HepG2 (cell line): ENCODE measurements around the gene TXNRD3. TPM values are rescaled to one million over a fixed set of nuclear protein-coding genes. Genes with fewer than 3 reads are reported as not detected.

ENCODE experiments used
- ATAC-seq: fragments of 200-7000 bp; cut with Tn5 transposase; 3 replicates; pipeline ENCODE4 v1.9.1; 2020; ENCODE audit warnings: mild to moderate bottlenecking, moderate library complexity
- BruUV-seq: library from RNA; stranded (reverse); fragments of 400-500 nt; replicated peaks from 2 replicates; lab custom pipeline; 2021; lab: Mats Ljungman, UMichigan
- CTCF ChIA-PET: fragments of 300-600 bp; formaldehyde crosslinking; extraction: SDS; loops from one replicate; lab custom pipeline; 2021; ENCODE audit warnings: low total read pairs, inconsistent platforms, low intra/inter-chr PET ratio; lab: Yijun Ruan, JAX
- POLR2A ChIA-PET: fragments of 350-600 bp; sonication (Branson Sonifier 250); formaldehyde crosslinking; loops from one replicate; lab custom pipeline; 2020; ENCODE audit warnings: antibody characterized with exemption, inconsistent platforms; lab: Yijun Ruan, JAX
- DNase-seq: peaks from one replicate; pipeline ENCODE4 v3.0.0-alpha.2; 2015; ENCODE audit warnings: low spot score
- FAIRE-seq: peaks from 3 replicates; lab custom pipeline; 2011; peaks lifted over from hg19 to GRCh38; lab: Jason Lieb, UNC
- H2AFZ ChIP-seq: one replicate; pipeline ENCODE4 v1.6.1; 2011; ENCODE audit warnings: low read length, inconsistent platforms
- H3K27ac ChIP-seq: fragments of 300-600 bp; 3 replicates; pipeline ENCODE4 v1.8.0; 2011; ENCODE audit warnings: mixed run types, mild to moderate bottlenecking, mixed read lengths, low read length, inconsistent platforms; ENCODE audit not compliant: insufficient read depth; ENCODE audit errors: extremely low read length
- H3K27me3 ChIP-seq, 2 experiments: fragments of 200-600 bp in 1 of 2; 2 replicates in 1 of 2; 3 replicates in 1 of 2; pipeline versions ENCODE4 v1.6.0 to v1.8.0; 2011; ENCODE audit warnings: low read length in 2 of 2, mild to moderate bottlenecking in 2 of 2, moderate library complexity in 2 of 2, inconsistent platforms in 1 of 2; ENCODE audit not compliant: insufficient read depth in 2 of 2, control insufficient read depth in 1 of 2
- H3K36me3 ChIP-seq, 2 experiments: fragments of 200-600 bp in 1 of 2; replicated peaks in 1 of 2; 2 replicates in 1 of 2; 3 replicates in 1 of 2; pipeline versions ENCODE4 v1.5.1 to v1.8.0; 2011; ENCODE audit warnings: low read length in 2 of 2, inconsistent platforms in 1 of 2; ENCODE audit not compliant: insufficient read depth in 2 of 2, control insufficient read depth in 1 of 2
- H3K4me1 ChIP-seq: 2 replicates; pipeline ENCODE4 v1.5.1; 2012; ENCODE audit warnings: low read length, inconsistent platforms; ENCODE audit not compliant: insufficient read depth
- H3K4me2 ChIP-seq: 2 replicates; pipeline ENCODE4 v1.6.0; 2011; ENCODE audit warnings: low read depth, low read length, inconsistent platforms
- H3K4me3 ChIP-seq, 3 experiments: fragments of 200-600 bp in 1 of 3; sonication (generic), shearing (Covaris generic) in 1 of 3; replicated peaks in 1 of 3; 2 replicates each; pipeline ENCODE4 v1.5.1; 2011 to 2016; ENCODE audit warnings: low read length in 3 of 3, inconsistent platforms in 2 of 3, low read depth in 2 of 3, mild to moderate bottlenecking in 2 of 3, control low read depth in 1 of 3, mixed read lengths in 1 of 3; ENCODE audit not compliant: insufficient read depth in 1 of 3
- H3K79me2 ChIP-seq: one replicate; pipeline ENCODE4 v1.6.1; 2011; ENCODE audit warnings: low read length, inconsistent platforms; ENCODE audit not compliant: insufficient read depth
- H3K9ac ChIP-seq: 2 replicates; pipeline ENCODE4 v1.6.0; 2011; ENCODE audit warnings: mild to moderate bottlenecking, low read depth, low read length, inconsistent platforms; ENCODE audit not compliant: insufficient read depth
- H3K9me3 ChIP-seq: 2 replicates; pipeline ENCODE4 v1.5.1; 2012; ENCODE audit warnings: mild to moderate bottlenecking, low read length
- H4K20me1 ChIP-seq: 2 replicates; pipeline ENCODE4 v1.6.0; 2011; ENCODE audit warnings: inconsistent platforms, mild to moderate bottlenecking, low read length, moderate library complexity; ENCODE audit not compliant: insufficient read depth
- CC2D1A ChIP-seq: sonication (generic); formaldehyde crosslinking; IDR thresholded peaks from 2 replicates; pipeline ENCODE4 v1.8.1; 2023; ENCODE audit warnings: mild to moderate bottlenecking, missing genetic modification reagents
- CCAR2 ChIP-seq: fragments of 200-400 bp; formaldehyde crosslinking; optimal IDR thresholded peaks from 2 replicates; pipeline ENCODE3; 2018; ENCODE audit warnings: low read depth, mild to moderate bottlenecking, low read length, moderate library complexity
- GATAD1 ChIP-seq: IDR thresholded peaks from 2 replicates; pipeline ENCODE4 v1.6.1; 2016; ENCODE audit warnings: missing genetic modification reagents, missing compliant biosample characterization
- MTA3 ChIP-seq: sonication (generic); formaldehyde crosslinking; IDR thresholded peaks from 2 replicates; pipeline ENCODE4 v1.4.0; 2020; ENCODE audit warnings: missing genetic modification reagents
- NR2C2 ChIP-seq: sonication (generic); formaldehyde crosslinking; IDR thresholded peaks from 2 replicates; pipeline ENCODE4 v1.4.0; 2020; ENCODE audit warnings: missing genetic modification reagents, mild to moderate bottlenecking, moderate library complexity, borderline replicate concordance
- STAG1 ChIP-seq: sonication (generic); formaldehyde crosslinking; IDR thresholded peaks from 2 replicates; pipeline ENCODE4 v1.4.0; 2020; ENCODE audit warnings: missing genetic modification reagents
- TBP ChIP-seq: sonication (generic); formaldehyde crosslinking; IDR thresholded peaks from 2 replicates; pipeline ENCODE4 v1.5.0; 2020; ENCODE audit warnings: missing genetic modification reagents
- ZBTB21 ChIP-seq: sonication (generic); formaldehyde crosslinking; IDR thresholded peaks from 2 replicates; pipeline ENCODE4 v1.4.0; 2020; ENCODE audit warnings: missing genetic modification reagents
- ZFP41 ChIP-seq: sonication (generic); formaldehyde crosslinking; IDR thresholded peaks from 2 replicates; pipeline ENCODE4 v1.4.0; 2020; ENCODE audit warnings: mild to moderate bottlenecking, missing genetic modification reagents, borderline replicate concordance
- ZFP62 ChIP-seq: sonication (generic); formaldehyde crosslinking; IDR thresholded peaks from 2 replicates; pipeline ENCODE4 v1.4.0; 2020; ENCODE audit warnings: missing genetic modification reagents
- ZFY ChIP-seq: sonication (generic); formaldehyde crosslinking; IDR thresholded peaks from 2 replicates; pipeline ENCODE4 v1.4.0; 2020; ENCODE audit warnings: missing genetic modification reagents
- ZNF10 ChIP-seq: sonication (generic); formaldehyde crosslinking; IDR thresholded peaks from 2 replicates; pipeline ENCODE4 v1.4.0; 2020; ENCODE audit warnings: mild to moderate bottlenecking, low read depth, missing genetic modification reagents, borderline replicate concordance
- ZNF337 ChIP-seq: sonication (generic); formaldehyde crosslinking; IDR thresholded peaks from 2 replicates; pipeline ENCODE4 v1.5.1; 2020; ENCODE audit warnings: missing genetic modification reagents, low read depth, mild to moderate bottlenecking, borderline replicate concordance
- ZNF44 ChIP-seq: sonication (generic); formaldehyde crosslinking; IDR thresholded peaks from 2 replicates; pipeline ENCODE4 v1.5.1; 2020; ENCODE audit warnings: mild to moderate bottlenecking, missing genetic modification reagents
- ZNF674 ChIP-seq: sonication (generic); formaldehyde crosslinking; IDR thresholded peaks from 2 replicates; pipeline ENCODE4 v1.5.0; 2020; ENCODE audit warnings: low read depth, mild to moderate bottlenecking, missing genetic modification reagents
- WGBS: methylation state at CpG from one replicate; pipeline ENCODE4 v1.1.6; 2017; ENCODE audit warnings: low lambda C conversion rate; 5-methylcytosine and 5-hydroxymethylcytosine counted together
- in situ Hi-C: cut with HindIII; loops from 2 replicates; pipeline ENCODE4 v1.10.0; 2017; ENCODE audit warnings: low pct_unique_long_range_greater_than_20kb; ENCODE audit not compliant: extremely low pct_ligation_motif_present
- intact Hi-C: fragments of 100-400 bp; cut with micrococcal nuclease; formaldehyde crosslinking; loops from one replicate; pipeline ENCODE4 v1.10.0; 2022; ENCODE audit not compliant: unreplicated experiment
- polyA plus RNA-seq, 8 experiments: library from polyadenylated mRNA; depleted of rRNA in 3 of 8; stranded (reverse) in 7 of 8; unstranded in 1 of 8; fragments of >200 nt; fragmentation: Illumina TruSeq in 4 of 8; extraction: Trizol in 4 of 8; gene quantifications; 2 replicates each; pipeline versions ENCODE4 v1.2.1 to v1.2.3, GENCODE V29; 2011 to 2016; ENCODE audit warnings: low read depth in 4 of 8, missing spikeins in 1 of 8, mixed read lengths in 1 of 8; ENCODE audit not compliant: insufficient read depth in 1 of 8
- total RNA-seq, 5 experiments: library from RNA; depleted of rRNA; stranded (reverse); fragments of >200 nt; fragmentation: Illumina TruSeq; extraction: Trizol; gene quantifications; 2 replicates each; pipeline ENCODE4 v1.2.3, GENCODE V29; 2016; ENCODE audit warnings: low read depth in 1 of 5
- TF ChIP-seq, protein P1 (sequence below): sonication (generic); formaldehyde crosslinking; conservative IDR thresholded peaks from 2 replicates; pipeline ENCODE4 v1.8.1; 2023; ENCODE audit warnings: missing genetic modification reagents
- TF ChIP-seq, protein P2 (sequence below): sonication (generic); formaldehyde crosslinking; IDR thresholded peaks from 2 replicates; pipeline ENCODE4 v1.5.0; 2020; ENCODE audit warnings: missing genetic modification reagents

Gene TXNRD3
- total and polyA plus RNA-seq, 2 of the 13 experiments (the other 11 are each of a cell fraction or from before 2014, with no cell fraction given), result 4.8 to 20.7 TPM

DNA sequence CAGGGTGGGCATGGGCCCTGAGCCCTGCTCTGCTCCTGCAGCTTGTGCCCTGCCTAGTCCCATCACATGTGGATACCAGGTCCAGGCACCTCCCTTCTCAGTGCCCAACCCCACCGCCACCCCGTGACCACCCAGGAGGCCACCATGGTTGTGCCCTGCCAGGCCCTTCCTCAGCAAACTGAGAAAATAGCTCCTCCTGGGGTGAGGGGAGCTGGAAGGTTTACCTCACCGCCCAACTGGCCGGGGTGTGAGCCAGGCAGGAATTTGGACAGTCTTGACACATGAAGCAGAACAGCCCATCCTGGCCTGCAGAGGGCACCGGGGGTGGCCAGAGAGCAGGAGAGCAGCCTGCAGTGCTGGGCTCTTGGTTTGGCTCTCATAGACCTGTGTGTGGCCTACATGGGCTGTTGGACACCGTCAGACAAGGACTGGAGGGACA, 84.8 kb downstream of the TXNRD3 start:
- TF ChIP-seq STAG1 (0 out of 2 replicates have a peak, but pooled peaks have one; percentile 9), ZFP41 (CRISPR knock-in tag) (no peak)
- TF ChIP-seq, protein P1, sequence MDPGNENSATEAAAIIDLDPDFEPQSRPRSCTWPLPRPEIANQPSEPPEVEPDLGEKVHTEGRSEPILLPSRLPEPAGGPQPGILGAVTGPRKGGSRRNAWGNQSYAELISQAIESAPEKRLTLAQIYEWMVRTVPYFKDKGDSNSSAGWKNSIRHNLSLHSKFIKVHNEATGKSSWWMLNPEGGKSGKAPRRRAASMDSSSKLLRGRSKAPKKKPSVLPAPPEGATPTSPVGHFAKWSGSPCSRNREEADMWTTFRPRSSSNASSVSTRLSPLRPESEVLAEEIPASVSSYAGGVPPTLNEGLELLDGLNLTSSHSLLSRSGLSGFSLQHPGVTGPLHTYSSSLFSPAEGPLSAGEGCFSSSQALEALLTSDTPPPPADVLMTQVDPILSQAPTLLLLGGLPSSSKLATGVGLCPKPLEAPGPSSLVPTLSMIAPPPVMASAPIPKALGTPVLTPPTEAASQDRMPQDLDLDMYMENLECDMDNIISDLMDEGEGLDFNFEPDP, result 0 out of 2 replicates have a peak, but pooled peaks have one; percentile 35
- ChIA-PET POLR2A (no interaction called here), CTCF (no interaction called here)
- Histone ChIP-seq H3K79me2 (no peaks in the 10 kb centered on the region), H3K9ac (no peak overlapping the region), H3K36me3 (no peaks in the 10 kb centered on the region), H3K4me2 (no peak overlapping the region), H2AFZ (no peak overlapping the region), H3K4me3 (no peak overlapping the region), H3K9me3 (no peaks in the 10 kb centered on the region), H3K4me1 (peaks cover 20% of the 10 kb centered on the region), H4K20me1 (no peaks in the 10 kb centered on the region), H3K27me3 (peaks cover 3% of the 10 kb centered on the region in 2 experiments; a peak in 2 of 5 replicates), H3K27ac (no peak overlapping the region)
- intact Hi-C loops (no loop called here), in situ Hi-C loops (no loop called here)
- WGBS, result 61% methylated on average over 4 of the region's 6 CpGs
- FAIRE-seq (no peak), ATAC-seq (peak; percentile 82), DNase-seq (peak; percentile 15)
- BruUV-seq, result no TSS peak

DNA sequence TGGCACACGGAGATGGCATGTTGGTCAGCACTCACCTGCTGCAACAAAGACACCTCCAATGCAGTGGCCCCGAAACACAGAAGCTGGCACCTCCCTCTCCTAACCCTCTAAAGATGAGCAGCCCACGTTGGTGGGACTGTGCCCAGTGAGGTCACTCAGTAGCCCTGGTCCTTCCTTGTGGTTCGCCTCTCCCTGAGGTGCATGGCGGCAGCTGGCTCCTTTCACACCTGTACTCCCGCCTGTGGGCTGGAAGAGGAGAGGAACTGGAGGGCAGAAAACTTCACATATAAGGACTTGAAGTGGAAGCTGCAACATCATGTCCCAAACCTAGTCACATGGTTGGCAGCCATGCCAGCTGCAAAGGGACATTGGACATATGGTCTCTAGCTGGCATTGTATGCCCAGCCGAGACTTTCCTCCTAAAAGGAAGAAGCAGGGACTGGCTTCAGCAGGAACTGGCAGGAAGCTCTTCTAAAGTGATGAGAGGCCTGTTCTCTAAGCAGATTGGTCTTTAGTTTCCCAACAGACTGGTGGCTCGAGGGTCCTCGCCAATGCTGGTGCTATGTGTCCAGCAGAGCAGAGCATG, 85.4 kb downstream of the TXNRD3 start:
- ATAC-seq, result no peak
- WGBS, result 52% methylated on average over 6 of the region's 9 CpGs
- no peak overlapping the region for H3K9ac ChIP-seq
- no TSS peak for BruUV-seq
- no peak overlapping the region for H3K27ac ChIP-seq
- H3K4me2 ChIP-seq, result no peak overlapping the region
- in situ Hi-C loops, result no loop called here
- no peaks in the 10 kb centered on the region for H3K79me2 ChIP-seq
- ChIA-PET CTCF (no interaction called here), POLR2A (no interaction called here)
- H3K4me1 ChIP-seq, result peaks cover 20% of the 10 kb centered on the region
- no peak for FAIRE-seq
- intact Hi-C loops, result no loop called here
- H3K9me3 ChIP-seq, result no peaks in the 10 kb centered on the region
- no peaks in the 10 kb centered on the region for H4K20me1 ChIP-seq
- peaks cover 3% of the 10 kb centered on the region in 2 experiments; a peak in 2 of 5 replicates for H3K27me3 ChIP-seq
- no peak overlapping the region for H2AFZ ChIP-seq
- no peak overlapping the region for H3K4me3 ChIP-seq
- DNase-seq, result no peak
- H3K36me3 ChIP-seq, result no peaks in the 10 kb centered on the region
- TF ChIP-seq MTA3 (CRISPR knock-in tag), result no peak
- TF ChIP-seq ZNF44 (CRISPR knock-in tag), result no peak
- no peak for TF ChIP-seq CC2D1A (CRISPR knock-in tag)
- TF ChIP-seq CCAR2, result no peak
- TF ChIP-seq ZNF337, result no peak
- TF ChIP-seq ZFY (CRISPR knock-in tag), result no peak
- TF ChIP-seq NR2C2, result no peak
- TF ChIP-seq ZBTB21 (CRISPR knock-in tag), result no peak
- TF ChIP-seq, protein P2, sequence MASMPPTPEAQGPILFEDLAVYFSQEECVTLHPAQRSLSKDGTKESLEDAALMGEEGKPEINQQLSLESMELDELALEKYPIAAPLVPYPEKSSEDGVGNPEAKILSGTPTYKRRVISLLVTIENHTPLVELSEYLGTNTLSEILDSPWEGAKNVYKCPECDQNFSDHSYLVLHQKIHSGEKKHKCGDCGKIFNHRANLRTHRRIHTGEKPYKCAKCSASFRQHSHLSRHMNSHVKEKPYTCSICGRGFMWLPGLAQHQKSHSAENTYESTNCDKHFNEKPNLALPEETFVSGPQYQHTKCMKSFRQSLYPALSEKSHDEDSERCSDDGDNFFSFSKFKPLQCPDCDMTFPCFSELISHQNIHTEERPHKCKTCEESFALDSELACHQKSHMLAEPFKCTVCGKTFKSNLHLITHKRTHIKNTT (CRISPR knock-in tag), result no peak
- no peak for TF ChIP-seq ZFP62 (CRISPR knock-in tag)
- TF ChIP-seq ZNF674 (CRISPR knock-in tag), result no peak
- no peak for TF ChIP-seq ZNF10 (CRISPR knock-in tag)
- TF ChIP-seq GATAD1, result no peak
- no peak for TF ChIP-seq TBP (CRISPR knock-in tag)
